H9 (cell line): ENCODE measurements around the gene EVI5L. TPM values are rescaled to one million over a fixed set of nuclear protein-coding genes. Genes with fewer than 3 reads are reported as not detected.

ENCODE experiments used
- DNase-seq: peaks from one replicate; pipeline ENCODE4 v3.0.0-alpha.2; 2017
- H2AFZ ChIP-seq: one replicate; pipeline ENCODE4 v1.6.1; 2013; ENCODE audit warnings: mild to moderate bottlenecking, low read length, control low read depth, moderate library complexity
- H2AK5ac ChIP-seq: 2 replicates; pipeline ENCODE4 v1.6.1; 2013; ENCODE audit warnings: low read length, control low read depth, mixed read lengths; ENCODE audit not compliant: insufficient read length
- H2BK120ac ChIP-seq: one replicate; pipeline ENCODE4 v1.6.1; 2013; ENCODE audit warnings: low read depth, mild to moderate bottlenecking, low read length, control low read depth, inconsistent platforms; ENCODE audit not compliant: poor library complexity, severe bottlenecking
- H2BK12ac ChIP-seq: 2 replicates; pipeline ENCODE4 v1.6.1; 2013; ENCODE audit warnings: low read length, control low read depth, mixed read lengths, low read depth; ENCODE audit not compliant: insufficient read length
- H2BK15ac ChIP-seq: 2 replicates; pipeline ENCODE4 v1.6.1; 2013; ENCODE audit warnings: low read depth, low read length, control low read depth
- H2BK20ac ChIP-seq: one replicate; pipeline ENCODE4 v1.6.1; 2013; ENCODE audit warnings: low read depth, mild to moderate bottlenecking, low read length, control low read depth, inconsistent platforms; ENCODE audit not compliant: poor library complexity, severe bottlenecking
- H2BK5ac ChIP-seq: 2 replicates; pipeline ENCODE4 v1.6.1; 2013; ENCODE audit warnings: low read length, control low read depth, mixed read lengths; ENCODE audit not compliant: insufficient read length
- H3K14ac ChIP-seq: 2 replicates; pipeline ENCODE4 v1.6.1; 2013; ENCODE audit warnings: low read length, control low read depth; ENCODE audit not compliant: insufficient read depth
- H3K18ac ChIP-seq: 2 replicates; pipeline ENCODE4 v1.6.1; 2013; ENCODE audit warnings: low read depth, mild to moderate bottlenecking, mixed read lengths, low read length, control low read depth; ENCODE audit not compliant: insufficient read length
- H3K23ac ChIP-seq: 2 replicates; pipeline ENCODE4 v1.6.1; 2013; ENCODE audit warnings: low read length, control low read depth, mixed read lengths, low read depth; ENCODE audit not compliant: insufficient read length
- H3K23me2 ChIP-seq: 2 replicates; pipeline ENCODE4 v1.6.1; 2013; ENCODE audit warnings: low read depth, mild to moderate bottlenecking, mixed read lengths, low read length, control low read depth; ENCODE audit not compliant: insufficient read length, poor library complexity, severe bottlenecking
- H3K27ac ChIP-seq: 2 replicates; pipeline ENCODE4 v1.5.1; 2013; ENCODE audit warnings: low read length, control low read depth, mixed read lengths, low read depth; ENCODE audit not compliant: insufficient read length
- H3K27me3 ChIP-seq: 2 replicates; pipeline ENCODE4 v1.6.1; 2013; ENCODE audit warnings: low read length, control low read depth, inconsistent platforms; ENCODE audit not compliant: insufficient read depth
- H3K4ac ChIP-seq: 2 replicates; pipeline ENCODE4 v1.6.1; 2013; ENCODE audit warnings: low read depth, mild to moderate bottlenecking, control low read depth, inconsistent platforms, low read length, moderate library complexity
- H3K4me1 ChIP-seq: 2 replicates; pipeline ENCODE4 v1.6.1; 2013; ENCODE audit warnings: low read length, control low read depth, inconsistent platforms; ENCODE audit not compliant: insufficient read depth
- H3K4me2 ChIP-seq: 2 replicates; pipeline ENCODE4 v1.6.1; 2013; ENCODE audit warnings: low read length, control low read depth, mixed read lengths; ENCODE audit not compliant: insufficient read length, insufficient read depth
- H3K56ac ChIP-seq: 2 replicates; pipeline ENCODE4 v1.6.1; 2013; ENCODE audit warnings: low read depth, mild to moderate bottlenecking, mixed read lengths, low read length, control low read depth; ENCODE audit not compliant: insufficient read length
- H3K79me1 ChIP-seq: 2 replicates; pipeline ENCODE4 v1.6.1; 2013; ENCODE audit warnings: low read depth, mild to moderate bottlenecking, moderate library complexity, low read length, control low read depth, inconsistent platforms; ENCODE audit not compliant: insufficient read depth, poor library complexity, severe bottlenecking
- H3K79me2 ChIP-seq: 2 replicates; pipeline ENCODE4 v1.6.1; 2013; ENCODE audit warnings: low read length, control low read depth, inconsistent platforms; ENCODE audit not compliant: insufficient read depth
- H3K9ac ChIP-seq: 2 replicates; pipeline ENCODE4 v1.6.1; 2013; ENCODE audit warnings: low read length, control low read depth, mixed read lengths; ENCODE audit not compliant: insufficient read length; ENCODE audit errors: extremely low read depth
- H3K9me3 ChIP-seq: one replicate; pipeline ENCODE4 v1.6.1; 2013; ENCODE audit warnings: low read depth, low read length, inconsistent platforms; ENCODE audit not compliant: control insufficient read depth
- H3T11ph ChIP-seq: one replicate; pipeline ENCODE4 v1.6.1; 2013; ENCODE audit warnings: mild to moderate bottlenecking, low read length, control low read depth, inconsistent platforms
- H4K20me1 ChIP-seq: one replicate; pipeline ENCODE4 v1.6.1; 2013; ENCODE audit not compliant: control insufficient read depth, insufficient read length, insufficient read depth
- H4K5ac ChIP-seq: 2 replicates; pipeline ENCODE4 v1.6.1; 2013; ENCODE audit warnings: low read depth, mild to moderate bottlenecking, mixed read lengths, low read length, control low read depth; ENCODE audit not compliant: insufficient read length
- H4K8ac ChIP-seq: replicated peaks from 2 replicates; pipeline ENCODE4 v1.6.1; 2013; ENCODE audit warnings: low read length, control low read depth, mixed read lengths, low read depth; ENCODE audit not compliant: insufficient read length
- H4K91ac ChIP-seq: 2 replicates; pipeline ENCODE4 v1.6.1; 2013; ENCODE audit warnings: low read depth, mild to moderate bottlenecking, moderate library complexity, mixed read lengths, low read length, control low read depth; ENCODE audit not compliant: insufficient read length
- H3K27ac Mint-ChIP-seq, 3 experiments: 2 replicates in 2 of 3; 3 replicates in 1 of 3; pipeline ENCODE4 v1.8.0; 2020 to 2021; ENCODE audit warnings: mixed read lengths in 3 of 3, mild to moderate bottlenecking in 1 of 3, moderate library complexity in 1 of 3
- H3K27me3 Mint-ChIP-seq: 2 replicates; pipeline ENCODE4 v1.8.0; 2021; ENCODE audit warnings: low read depth, mild to moderate bottlenecking, moderate library complexity, mixed read lengths
- H3K36me3 Mint-ChIP-seq, 3 experiments: 2 replicates in 2 of 3; 3 replicates in 1 of 3; pipeline ENCODE4 v1.8.0; 2020 to 2021; ENCODE audit warnings: low read depth in 3 of 3, mixed read lengths in 3 of 3; ENCODE audit not compliant: insufficient read depth in 1 of 3
- H3K4me1 Mint-ChIP-seq, 2 experiments: 2 replicates each; pipeline ENCODE4 v1.8.0; 2020; ENCODE audit warnings: mixed read lengths in 2 of 2
- H3K4me3 Mint-ChIP-seq, 2 experiments: 2 replicates in 1 of 2; 3 replicates in 1 of 2; pipeline ENCODE4 v1.8.0; 2020 to 2021; ENCODE audit warnings: mild to moderate bottlenecking in 2 of 2, mixed read lengths in 2 of 2, moderate library complexity in 1 of 2
- H3K9me3 Mint-ChIP-seq, 2 experiments: 2 replicates in 1 of 2; 3 replicates in 1 of 2; pipeline ENCODE4 v1.8.0; 2020; ENCODE audit warnings: mild to moderate bottlenecking in 2 of 2, mixed read lengths in 2 of 2, moderate library complexity in 1 of 2
- CTCF ChIP-seq: fragments of 200-600 bp; sonication (generic); conservative IDR thresholded peaks from 3 replicates; pipeline ENCODE4 v1.8.0; 2021; ENCODE audit warnings: antibody characterized with exemption, mild to moderate bottlenecking
- WGBS: extraction: QIAGEN DNeasy Blood & Tissue Kit; methylation state at CpG from one replicate; pipeline ENCODE4 v1.1.7; 2013; ENCODE audit warnings: missing lambda C conversion rate, low lambda C conversion rate, mixed read lengths; ENCODE audit not compliant: insufficient read length; ENCODE audit errors: extremely low coverage; 5-methylcytosine and 5-hydroxymethylcytosine counted together
- total RNA-seq: library from RNA; stranded (reverse); gene quantifications from 2 replicates; pipeline ENCODE4 v1.2.1, GENCODE V29; 2021

Gene EVI5L
- total RNA-seq, 1 experiment from 2014 or later: 7.1 TPM

GRCh38 chr19:7905859-7906258 is 75.8 kb downstream of the EVI5L start:
- H3K4me1 Mint-ChIP-seq: peaks cover 15 to 24% of the 10 kb centered on the region in 2 experiments
- Histone ChIP-seq H3T11ph (no peak overlapping the region), H4K5ac (no peak overlapping the region), H2BK5ac (no peak overlapping the region), H2AFZ (no peak overlapping the region), H2AK5ac (no peak overlapping the region), H4K91ac (no peak overlapping the region), H3K27me3 (no peaks in the 10 kb centered on the region), H3K4me1 (0 out of 2 replicates have a peak, but pooled peaks cover 4% of the 10 kb centered on the region), H2BK15ac (no peak overlapping the region), H2BK120ac (no peak overlapping the region), H2BK12ac (no peak overlapping the region), H4K8ac (no peak overlapping the region), H3K27ac (no peak overlapping the region), H3K9ac (no peak overlapping the region), H3K4ac (no peak overlapping the region), H2BK20ac (no peak overlapping the region), H3K9me3 (no peaks in the 10 kb centered on the region), H3K79me2 (peaks cover 6% of the 10 kb centered on the region; the same call in 1 of the 2 replicates), H3K18ac (no peak overlapping the region), H3K79me1 (no peaks in the 10 kb centered on the region), H4K20me1 (no peaks in the 10 kb centered on the region), H3K23ac (no peak overlapping the region), H3K14ac (no peak overlapping the region), H3K23me2 (peaks cover 19% of the 10 kb centered on the region), H3K56ac (no peak overlapping the region), H3K4me2 (no peak overlapping the region)
- TF ChIP-seq CTCF: no peak
- H3K27ac Mint-ChIP-seq: peak overlapping the region in 2 of 3 experiments; percentile 31 to 42; a peak in 2 of 7 replicates
- H3K9me3 Mint-ChIP-seq: no peaks in the 10 kb centered on the region; a peak in 3 of 5 replicates
- peaks cover 3% of the 10 kb centered on the region for H3K27me3 Mint-ChIP-seq
- DNase-seq: no peak
- WGBS: no CpG with 5 or more reads among the region's 10 CpGs
- peaks cover 10 to 23% (median 15%) of the 10 kb centered on the region in 3 experiments for H3K36me3 Mint-ChIP-seq
- peak overlapping the region; percentile 40 to 66; a peak in 3 of 5 replicates for H3K4me3 Mint-ChIP-seq
